Myocyte (in vitro differentiated cells): ENCODE data around the gene TOP2A. TPM values are rescaled to one million over a fixed set of nuclear protein-coding genes. Genes with fewer than 3 reads are reported as not detected.

Experiments used
- DNase-seq: peaks from one replicate; pipeline ENCODE4 v3.0.0-alpha.2; 2012; ENCODE audit warnings: low read depth
- total RNA-seq: library from RNA; depleted of rRNA; stranded (reverse); fragments of >200 nt; gene quantifications from 2 replicates; pipeline ENCODE4 v1.2.3, GENCODE V29; 2014

The TOP2A gene
- total RNA-seq, 1 donor from 2014 or later: 2.3 TPM

DNA sequence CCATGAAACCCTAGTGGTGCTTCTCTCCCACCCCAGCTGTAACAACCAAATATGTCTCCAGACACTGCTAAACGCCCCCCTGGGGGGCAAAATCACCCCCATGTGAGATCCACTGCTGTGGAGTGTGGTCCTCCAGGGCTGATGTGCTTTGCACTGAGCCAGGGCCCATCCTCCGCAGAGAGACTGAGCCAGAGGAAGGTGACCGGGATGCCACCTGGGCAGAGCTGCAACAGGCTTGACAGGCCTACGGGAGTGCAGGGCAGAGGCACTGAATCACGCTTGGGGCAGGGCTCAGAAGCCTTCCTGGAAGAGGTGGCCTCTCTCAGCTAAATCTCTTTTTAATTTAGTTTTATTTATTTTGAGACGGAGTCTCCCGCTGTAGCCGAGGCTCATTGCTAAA lies 57.6 kb downstream of the TOP2A start:
- DNase-seq: no peak

DNA sequence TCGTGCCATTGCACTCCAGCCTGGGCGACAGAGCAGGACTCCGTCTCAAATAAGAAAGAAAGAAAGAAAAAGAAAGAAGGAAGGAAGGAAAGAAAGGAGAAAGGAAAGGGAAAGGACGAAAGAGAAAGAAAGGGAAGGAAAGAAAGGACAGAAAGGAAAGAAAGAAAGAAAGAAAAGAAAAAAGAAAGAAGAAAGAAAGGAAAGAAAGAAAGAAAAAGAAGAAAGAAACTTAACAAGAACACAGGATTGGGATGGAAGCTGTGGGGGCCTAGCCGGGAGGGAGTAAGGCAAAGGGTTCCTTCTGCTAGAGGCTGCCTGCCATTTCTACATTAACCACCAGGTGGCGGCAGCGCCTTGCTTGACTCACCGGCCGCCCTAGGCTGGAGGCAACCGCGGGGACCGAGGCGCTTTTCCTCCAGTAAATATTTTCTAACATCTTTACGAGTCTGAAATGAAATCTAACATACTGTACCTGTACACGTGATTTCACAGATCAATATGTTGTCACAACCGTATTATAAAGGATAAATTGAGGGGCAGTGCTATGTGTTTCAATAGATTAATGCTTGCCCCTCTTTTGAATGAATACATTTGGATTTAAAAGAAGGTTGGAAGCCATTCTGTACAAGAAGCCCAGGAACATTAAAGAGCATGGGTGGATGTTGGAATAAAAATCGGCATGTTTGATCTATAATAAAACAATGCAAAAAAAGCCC lies 59.2 kb downstream of the TOP2A start:
- peak; percentile 86 for DNase-seq

DNA sequence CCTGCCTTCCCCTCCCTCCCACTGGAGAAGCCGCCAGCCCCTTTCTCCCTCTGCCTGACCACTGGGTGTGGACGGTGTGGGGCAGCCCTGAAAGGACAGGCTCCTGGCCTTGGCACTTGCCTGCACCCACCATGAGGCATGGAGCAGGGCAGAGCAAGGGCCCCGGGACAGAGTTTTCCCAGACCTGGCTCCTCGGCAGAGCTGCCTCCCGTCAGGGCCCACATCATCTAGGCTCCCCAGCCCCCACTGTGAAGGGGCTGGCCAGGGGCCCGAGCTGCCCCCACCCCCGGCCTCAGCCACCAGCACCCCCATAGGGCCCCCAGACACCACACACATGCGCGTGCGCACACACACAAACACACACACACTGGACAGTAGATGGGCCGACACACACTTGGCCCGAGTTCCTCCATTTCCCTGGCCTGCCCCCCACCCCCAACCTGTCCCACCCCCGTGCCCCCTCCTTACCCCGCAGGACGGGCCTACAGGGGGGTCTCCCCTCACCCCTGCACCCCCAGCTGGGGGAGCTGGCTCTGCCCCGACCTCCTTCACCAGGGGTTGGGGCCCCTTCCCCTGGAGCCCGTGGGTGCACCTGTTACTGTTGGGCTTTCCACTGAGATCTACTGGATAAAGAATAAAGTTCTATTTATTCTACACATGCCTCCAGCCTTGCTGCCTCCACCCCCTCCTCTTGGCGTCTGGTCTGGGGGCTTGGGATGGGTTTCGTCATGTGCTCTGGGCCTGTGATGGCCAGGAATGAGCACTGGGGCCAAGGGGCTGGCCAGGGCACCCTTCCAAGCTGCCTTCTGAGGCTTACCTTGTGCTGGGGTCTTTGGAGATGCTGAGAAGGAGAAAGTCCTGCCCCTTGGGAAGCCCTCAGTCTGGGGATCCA lies 60.5 kb downstream of the TOP2A start:
- no peak for DNase-seq

DNA sequence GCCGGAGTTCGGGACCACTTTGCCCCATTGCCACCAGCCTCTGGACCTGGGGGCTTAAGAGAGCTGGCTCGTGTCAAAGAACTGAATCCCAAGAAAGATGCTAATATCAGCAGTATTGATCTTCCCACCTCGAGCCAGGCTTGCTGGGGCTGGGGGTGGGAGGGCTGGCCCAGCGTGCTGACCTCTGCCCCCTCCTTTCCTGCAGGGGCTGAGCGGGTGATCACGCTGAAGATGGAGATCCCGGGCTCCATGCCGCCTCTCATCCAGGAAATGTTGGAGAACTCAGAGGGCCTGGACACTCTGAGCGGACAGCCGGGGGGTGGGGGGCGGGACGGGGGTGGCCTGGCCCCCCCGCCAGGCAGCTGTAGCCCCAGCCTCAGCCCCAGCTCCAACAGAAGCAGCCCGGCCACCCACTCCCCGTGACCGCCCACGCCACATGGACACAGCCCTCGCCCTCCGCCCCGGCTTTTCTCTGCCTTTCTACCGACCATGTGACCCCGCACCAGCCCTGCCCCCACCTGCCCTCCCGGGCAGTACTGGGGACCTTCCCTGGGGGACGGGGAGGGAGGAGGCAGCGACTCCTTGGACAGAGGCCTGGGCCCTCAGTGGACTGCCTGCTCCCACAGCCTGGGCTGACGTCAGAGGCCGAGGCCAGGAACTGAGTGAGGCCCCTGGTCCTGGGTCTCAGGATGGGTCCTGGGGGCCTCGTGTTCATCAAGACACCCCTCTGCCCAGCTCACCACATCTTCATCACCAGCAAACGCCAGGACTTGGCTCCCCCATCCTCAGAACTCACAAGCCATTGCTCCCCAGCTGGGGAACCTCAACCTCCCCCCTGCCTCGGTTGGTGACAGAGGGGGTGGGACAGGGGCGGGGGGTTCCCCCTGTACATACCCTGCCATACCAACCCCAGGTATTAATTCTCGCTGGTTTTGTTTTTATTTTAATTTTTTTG lies 61.6 kb downstream of the TOP2A start:
- no peak for DNase-seq

DNA sequence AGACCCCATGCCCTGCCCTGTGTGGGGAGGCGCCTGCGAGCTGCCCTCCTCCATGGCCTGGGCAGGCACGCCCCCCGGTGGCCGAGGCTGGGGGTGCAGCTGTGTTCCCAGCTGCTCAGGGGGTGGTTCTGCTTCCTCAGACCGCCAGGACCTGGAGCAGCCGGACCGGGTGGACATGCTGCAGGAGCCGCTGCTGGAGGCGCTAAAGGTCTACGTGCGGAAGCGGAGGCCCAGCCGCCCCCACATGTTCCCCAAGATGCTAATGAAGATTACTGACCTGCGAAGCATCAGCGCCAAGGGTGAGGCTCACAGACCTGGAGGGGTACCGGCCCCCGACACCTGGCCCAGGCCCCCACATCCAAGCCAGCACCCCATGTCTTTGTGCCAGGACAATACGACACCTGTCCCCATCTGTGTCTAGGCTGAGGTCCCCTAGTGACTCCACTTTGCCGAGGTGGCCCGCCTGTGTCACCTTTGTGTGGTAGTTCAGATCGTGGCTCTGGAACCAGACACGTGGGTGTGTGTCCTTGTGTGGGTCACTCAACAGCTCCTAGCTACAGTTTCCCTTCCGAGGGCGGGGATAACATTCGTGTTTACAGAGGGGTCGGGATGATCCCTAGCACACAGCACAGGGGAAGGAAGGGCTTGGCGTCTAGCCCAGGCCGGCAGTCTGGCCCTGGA lies 62.4 kb downstream of the TOP2A start:
- peak; percentile 58 for DNase-seq

DNA sequence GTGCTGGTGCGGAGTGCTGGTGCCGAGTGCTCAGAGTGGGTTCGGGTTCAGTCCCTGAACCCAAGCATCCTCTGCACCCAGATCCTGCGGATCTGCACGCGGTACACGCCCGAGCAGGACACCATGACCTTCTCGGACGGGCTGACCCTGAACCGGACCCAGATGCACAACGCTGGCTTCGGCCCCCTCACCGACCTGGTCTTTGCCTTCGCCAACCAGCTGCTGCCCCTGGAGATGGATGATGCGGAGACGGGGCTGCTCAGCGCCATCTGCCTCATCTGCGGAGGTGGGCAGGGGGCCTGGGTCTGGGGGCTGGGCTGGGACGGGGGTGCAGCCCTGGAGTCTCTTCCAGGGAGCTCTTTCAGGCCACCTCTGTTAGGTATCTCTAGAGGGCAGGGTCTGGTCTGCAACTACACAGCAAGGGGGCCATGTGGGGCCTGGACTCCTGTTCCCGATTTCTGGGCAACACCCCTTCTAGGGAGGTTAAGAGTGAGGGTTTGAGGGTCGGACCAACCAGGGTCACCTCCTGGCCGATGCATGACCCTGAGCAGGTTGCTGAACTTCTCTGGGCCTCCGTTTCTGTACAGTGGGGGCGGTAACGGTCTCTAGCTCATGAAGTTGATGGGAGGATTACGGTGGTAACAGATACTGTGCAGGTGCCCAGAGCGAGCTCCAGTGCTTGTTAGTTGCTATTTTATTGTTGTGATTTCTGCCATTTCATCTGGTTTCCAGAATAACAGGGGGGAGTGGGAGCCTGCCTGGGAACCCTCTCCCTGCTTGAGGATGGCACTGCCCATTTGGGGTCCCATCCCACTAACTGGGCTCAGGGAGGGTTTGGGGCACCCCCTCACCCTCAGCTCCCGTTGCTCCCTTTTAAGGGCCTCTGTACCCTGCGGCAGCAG lies 63.2 kb downstream of the TOP2A start:
- no peak for DNase-seq

DNA sequence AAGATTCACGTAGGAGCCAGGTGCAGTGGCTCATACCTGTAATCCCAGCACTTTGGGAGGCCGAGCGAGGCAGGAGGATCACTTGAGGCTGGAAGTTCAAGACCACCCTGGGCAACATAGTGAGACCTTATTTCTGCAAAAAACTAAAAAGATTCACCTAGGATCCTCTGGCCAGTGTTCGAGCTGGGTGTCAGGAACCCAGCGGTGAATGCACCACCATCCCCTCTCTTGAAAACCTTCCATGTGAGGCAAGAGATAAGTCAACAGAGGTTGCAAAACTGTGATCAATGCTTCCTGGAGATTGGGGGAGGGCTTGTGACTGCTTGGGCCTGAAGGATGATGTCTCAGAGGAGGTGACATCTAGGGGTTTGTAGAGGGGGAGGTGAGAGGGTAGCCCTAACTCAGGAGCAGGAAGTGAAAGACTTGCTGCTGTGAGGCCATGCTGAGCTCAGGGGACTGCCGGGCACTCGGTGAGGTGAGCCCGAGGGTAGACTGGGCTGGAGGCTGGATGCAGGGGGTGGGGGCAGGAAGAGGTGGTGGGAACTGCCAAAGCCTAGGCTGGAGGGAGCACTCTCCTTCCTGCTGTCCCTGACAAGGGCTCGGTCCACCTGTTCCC lies 64.8 kb downstream of the TOP2A start:
- no peak for DNase-seq

DNA sequence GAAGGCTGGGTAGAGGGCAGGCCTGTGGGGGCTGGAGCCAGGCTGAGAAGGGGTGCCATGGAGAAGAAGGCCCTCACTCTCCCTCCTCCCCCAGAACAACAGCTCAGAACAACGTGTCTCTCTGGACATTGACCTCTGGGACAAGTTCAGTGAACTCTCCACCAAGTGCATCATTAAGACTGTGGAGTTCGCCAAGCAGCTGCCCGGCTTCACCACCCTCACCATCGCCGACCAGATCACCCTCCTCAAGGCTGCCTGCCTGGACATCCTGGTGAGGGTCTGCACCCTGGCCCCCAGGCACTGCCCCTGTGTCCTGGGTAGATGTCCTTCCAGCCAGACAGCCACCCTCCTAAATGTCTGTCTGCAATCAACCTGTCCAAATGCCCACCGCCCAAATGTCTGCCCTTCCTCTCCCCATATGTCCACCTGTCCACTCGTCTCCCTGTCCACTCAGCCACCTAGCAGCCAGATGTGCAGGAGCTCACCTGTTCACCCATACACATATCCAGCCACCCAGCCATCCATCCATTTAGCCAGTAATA lies 65.4 kb downstream of the TOP2A start:
- DNase-seq: no peak

DNA sequence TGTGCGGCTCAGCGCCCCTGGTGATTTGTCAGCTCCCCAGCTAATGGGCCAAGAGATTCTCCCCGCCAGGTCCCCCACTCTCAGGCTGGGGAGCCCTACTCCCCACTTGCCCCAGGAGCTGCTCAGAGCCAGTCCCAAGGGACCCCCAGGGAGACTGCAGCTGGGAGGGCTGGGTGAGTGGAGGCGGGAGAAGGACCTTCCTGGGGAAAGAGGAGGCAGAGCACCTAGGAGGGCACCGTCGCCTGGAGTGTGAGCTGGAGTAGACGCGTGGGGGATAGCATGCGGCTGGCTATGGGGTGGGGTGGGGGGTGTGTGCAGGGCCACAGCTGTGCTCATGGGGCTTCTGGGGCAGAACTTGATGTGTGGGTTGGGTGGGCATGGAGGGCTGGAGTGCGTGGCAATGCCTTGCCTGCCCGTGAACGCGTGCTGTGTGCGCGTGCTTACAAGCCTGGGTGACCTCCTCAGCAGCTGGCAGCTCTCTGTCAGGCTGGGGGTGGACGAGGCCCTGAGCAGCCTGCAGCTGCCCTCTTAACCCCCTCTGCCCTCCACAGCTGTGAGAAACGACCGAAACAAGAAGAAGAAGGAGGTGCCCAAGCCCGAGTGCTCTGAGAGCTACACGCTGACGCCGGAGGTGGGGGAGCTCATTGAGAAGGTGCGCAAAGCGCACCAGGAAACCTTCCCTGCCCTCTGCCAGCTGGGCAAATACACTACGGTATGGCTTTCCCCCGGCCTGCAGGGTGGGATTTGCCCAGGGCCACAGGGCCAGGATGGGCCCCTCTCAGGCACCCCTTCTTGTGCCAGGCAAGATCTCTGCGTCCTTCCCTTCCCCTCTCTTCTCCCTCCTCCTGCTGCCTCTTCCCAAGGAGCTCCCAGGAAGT lies 66.1 kb downstream of the TOP2A start:
- peak; percentile 58 for DNase-seq

DNA sequence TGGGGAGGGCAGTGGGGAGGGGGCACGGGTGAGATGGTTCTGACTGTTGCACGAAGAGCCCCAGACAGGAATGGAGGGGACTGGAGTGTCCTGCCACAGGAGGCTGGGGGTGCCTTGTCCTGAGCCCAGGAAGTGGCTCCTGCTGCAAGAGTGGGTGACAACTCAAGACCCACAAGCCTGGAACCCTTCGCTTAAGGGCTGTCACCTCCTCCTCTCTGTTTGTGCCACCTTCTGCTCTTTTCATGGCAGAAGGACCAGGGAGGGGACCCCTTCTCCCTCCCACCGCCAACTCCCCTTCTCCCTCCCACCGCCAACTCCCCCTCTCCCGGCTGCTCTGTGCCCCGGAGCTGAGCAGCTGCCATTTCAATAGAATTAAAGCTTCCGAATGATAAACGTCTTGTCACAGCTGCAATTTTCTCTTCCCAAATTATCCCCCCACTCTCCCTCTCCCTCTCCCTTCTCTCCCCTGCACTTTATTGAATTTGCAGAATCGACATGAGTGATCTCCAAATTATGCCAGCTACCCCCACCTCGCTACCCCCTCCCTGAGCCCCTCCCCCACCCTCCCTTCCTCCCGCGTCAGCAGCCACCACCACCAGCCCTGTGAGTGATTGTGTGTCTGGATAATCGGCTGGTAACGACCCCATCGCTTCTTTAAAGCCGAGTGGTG lies 66.9 kb downstream of the TOP2A start:
- no peak for DNase-seq

DNA sequence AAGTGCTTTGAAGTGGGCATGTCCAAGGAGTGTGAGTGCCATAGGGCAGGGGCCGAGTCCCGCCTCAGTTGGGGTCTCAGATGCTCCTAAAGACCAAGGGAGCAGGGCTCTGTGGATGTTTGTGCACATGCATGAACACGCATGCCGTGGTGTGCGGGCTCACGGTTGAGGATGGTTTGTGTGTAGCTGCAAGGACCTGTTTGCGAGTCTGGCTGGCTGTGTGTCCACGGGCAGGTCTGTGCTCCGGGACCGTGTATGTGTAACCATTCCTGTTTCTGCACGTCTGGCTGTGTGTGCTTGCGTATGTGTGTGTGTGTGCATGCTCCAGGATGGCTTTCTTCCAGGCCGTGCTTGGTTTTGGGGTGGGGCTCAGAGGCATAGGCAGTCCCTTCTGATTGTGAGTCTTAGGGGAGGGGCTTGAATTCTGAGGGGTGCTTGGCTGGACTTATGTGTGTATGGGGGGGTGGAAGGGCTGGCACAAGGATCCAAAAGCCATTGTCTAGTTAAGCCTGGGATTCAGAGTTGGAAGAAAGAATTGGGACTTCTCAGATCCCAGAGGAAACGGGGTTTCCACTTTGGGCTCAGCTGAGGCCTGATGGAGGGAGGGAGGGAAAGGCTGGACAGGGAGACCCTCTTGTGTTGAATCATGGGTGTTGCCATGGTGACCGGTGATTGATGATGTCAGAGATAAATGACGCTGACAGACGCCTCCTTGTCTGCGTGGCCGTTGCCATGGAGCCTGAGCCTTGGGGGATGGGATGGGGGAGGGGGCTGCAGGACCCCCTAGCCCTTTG lies 67.6 kb downstream of the TOP2A start:
- DNase-seq: peak; percentile 41

DNA sequence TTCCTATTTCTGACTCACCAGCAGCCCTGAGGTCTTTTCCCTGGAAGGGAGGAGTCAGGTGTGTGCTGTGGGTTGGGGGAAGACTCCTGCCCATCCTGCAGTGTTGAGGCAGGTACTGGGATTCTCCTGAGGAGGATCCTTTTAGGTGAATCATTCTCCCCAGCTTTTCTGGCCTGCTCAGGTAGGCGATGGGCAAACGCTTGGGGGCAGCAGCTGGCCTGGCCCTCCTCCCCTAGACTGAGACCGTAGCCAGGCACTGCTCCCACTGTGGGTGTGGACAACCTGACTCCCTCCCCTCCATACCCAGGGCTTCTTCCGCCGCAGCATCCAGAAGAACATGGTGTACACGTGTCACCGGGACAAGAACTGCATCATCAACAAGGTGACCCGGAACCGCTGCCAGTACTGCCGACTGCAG lies 68.2 kb downstream of the TOP2A start:
- no peak for DNase-seq

DNA sequence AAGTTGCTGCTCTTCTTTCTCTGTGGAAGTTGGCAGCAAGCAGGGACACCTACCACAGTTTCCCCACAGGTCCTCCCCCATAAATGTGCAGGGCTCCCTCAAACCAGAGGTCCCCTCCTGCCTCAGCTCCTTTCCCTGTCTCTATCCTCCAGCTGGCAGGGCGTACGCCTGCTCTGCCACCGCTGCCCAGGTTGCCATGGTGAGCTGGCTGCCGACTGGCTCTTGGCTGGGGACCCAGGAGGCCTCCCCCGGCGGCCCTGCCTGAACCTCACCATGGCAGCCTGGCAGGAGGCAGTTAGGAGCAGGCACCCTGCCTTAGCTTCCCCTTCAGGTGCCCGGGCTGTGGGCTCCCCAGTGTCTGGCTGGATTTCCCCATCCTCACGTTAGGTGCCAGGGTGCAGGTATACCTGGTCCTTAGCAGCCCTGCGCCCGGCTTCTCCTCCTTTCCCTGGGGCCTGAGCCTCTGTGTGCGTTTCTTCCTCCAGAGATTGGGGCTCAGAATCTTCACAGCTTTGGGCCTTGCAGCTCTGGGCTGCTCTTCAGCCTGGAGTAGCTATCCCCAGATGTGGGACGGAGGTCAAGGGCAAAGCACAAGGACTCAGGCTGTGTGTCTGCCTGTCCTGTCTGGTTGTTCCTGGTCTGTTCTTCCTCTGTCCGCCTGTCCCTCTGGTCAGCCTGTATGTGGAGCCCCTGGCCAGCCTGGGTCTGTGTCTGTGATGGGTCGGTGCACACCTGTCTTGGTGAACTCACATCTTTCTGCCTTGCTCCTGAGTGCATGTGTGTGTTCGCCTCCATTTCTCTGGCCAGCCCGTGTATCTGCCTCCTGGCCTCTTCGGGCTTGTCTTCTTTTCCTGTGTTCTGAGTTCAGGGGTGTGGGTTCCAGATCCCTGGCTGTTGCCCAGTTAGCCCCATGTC lies 68.9 kb downstream of the TOP2A start:
- DNase-seq: no peak

DNA sequence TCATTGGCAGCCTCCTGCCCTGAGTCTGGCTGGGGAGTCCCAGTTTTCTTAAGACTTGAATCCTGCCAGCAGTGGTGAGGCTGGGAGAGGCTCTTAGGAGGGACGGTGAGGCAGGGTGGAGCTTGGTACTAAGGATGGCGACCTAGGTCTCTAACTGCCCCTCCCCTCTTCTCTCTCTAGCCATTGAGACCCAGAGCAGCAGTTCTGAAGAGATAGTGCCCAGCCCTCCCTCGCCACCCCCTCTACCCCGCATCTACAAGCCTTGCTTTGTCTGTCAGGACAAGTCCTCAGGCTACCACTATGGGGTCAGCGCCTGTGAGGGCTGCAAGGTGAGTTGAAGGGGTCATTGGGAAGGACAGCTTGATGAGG lies 69.6 kb downstream of the TOP2A start:
- no peak for DNase-seq

DNA sequence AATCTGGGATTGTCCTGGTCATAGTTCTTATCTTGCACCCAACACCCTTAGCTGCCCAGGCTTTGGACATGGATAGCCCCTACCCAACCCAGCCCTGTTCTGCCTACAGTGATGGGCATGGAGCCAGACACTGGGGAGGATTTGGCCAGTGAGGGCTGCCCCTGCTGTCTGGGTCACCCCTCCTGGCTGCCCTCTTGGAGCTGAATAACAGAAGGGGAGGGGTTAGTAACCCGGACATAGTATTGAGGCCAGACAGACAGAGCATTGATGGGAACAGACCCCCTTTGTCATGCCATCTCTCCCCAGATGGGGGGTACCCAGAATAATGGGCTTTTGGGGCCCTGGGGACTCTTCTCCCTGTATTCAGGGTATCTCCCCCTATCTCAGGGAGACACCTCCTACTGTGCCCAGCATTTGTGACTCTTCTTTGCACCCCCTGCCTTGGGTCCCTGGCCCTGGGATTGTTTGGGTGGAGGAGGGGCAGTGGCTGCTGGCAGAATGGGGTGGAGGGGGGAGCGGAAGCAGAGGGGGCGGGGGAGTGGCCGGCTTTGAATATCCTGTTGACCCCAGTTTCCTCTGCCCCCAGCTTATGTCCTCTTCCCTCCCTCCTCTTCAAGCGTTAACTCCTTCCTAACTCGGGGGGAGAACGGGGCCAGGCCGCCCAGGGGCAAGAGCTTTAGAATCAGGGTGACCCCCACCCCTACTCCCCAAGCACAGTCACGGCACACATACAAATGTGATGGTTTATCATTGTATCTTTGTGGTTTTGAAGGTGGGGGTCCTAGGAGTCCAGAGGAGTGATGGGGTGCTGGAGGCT lies 70.2 kb downstream of the TOP2A start:
- peak; percentile 53 for DNase-seq
